Stimulated activated CD4-positive, alpha-beta T cell treated with anti-CD3 and anti-CD28 coated beads, Interleukin-1b, Interleukin-23, amount 100 ng/mL, for 4 hours (primary cell): ENCODE data around the gene ADARB2.

Source experiments
- DNase-seq, 2 donors: peaks; one replicate each; pipeline ENCODE4 v3.0.0-alpha.2; 2020; ENCODE audit warnings: low read depth in 2 of 2

Gene ADARB2

GRCh38 chr10:1137499-1138163, 599.7 kb downstream of the ADARB2 start:
- no peak for DNase-seq

- DNase-seq: no peak
These were observed 601.1 kb downstream of the ADARB2 start for GRCh38 chr10:1136268-1136667.

GRCh38 chr10:1134156-1134555, 603.2 kb downstream of the ADARB2 start:
- DNase-seq: no peak

GRCh38 chr10:1133495-1134045, 603.8 kb downstream of the ADARB2 start:
- DNase-seq: no peak

- no peak for DNase-seq
These were observed 604.7 kb downstream of the ADARB2 start for GRCh38 chr10:1132584-1132983.

GRCh38 chr10:1130995-1131790, 606.1 kb downstream of the ADARB2 start:
- no peak for DNase-seq

- no peak for DNase-seq
These were observed 607.1 kb downstream of the ADARB2 start for GRCh38 chr10:1130226-1130625.

GRCh38 chr10:1128649-1129048, 608.7 kb downstream of the ADARB2 start:
- no peak for DNase-seq

GRCh38 chr10:1128115-1128514, 609.2 kb downstream of the ADARB2 start:
- DNase-seq: no peak

- no peak for DNase-seq
These were observed 609.7 kb downstream of the ADARB2 start for GRCh38 chr10:1127629-1128028.
